A673 (cell line): ENCODE measurements around the gene BCAS4.

ENCODE experiments used
- CTCF ChIP-seq: fragments of 300-800, 200-600 bp; sonication (generic); conservative IDR thresholded peaks from 2 replicates; pipeline ENCODE4 v1.5.1; 2017; ENCODE audit warnings: low read depth, mild to moderate bottlenecking, antibody characterized with exemption, low read length, moderate library complexity, mixed read lengths
- EZH2 ChIP-seq: fragments of 200-600 bp; sonication (generic); IDR thresholded peaks from 2 replicates; pipeline ENCODE4 v1.6.1; 2017; ENCODE audit warnings: borderline replicate concordance, low read depth, mild to moderate bottlenecking, mixed read lengths, antibody characterized with exemption, low read length; ENCODE audit not compliant: poor library complexity, severe bottlenecking

DNA sequence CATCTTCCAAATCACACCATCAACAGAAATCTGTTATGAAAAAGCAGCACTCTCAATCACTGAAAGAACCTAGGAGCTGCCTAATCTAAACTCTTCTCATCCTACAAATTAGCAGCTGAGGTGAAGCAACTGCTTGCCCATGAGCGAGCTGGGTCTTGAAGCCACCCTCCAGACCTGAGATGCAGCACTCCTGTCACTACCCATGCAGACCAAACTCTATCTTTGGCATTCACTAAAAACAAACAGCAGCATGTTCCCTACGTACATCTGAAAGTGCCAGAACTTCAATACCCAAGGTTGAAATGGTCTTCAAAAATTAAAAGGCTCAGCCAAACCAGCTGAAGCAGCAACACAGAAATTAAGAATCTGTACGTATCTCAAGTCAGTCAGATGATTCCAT, 122.1 kb downstream of the BCAS4 start:
- TF ChIP-seq CTCF (no peak), EZH2 (no peak)
